NCI-H446 treated with DMSO at 0.1 percent for 48 hours (cell line): Measurements from ENCODE around the gene TLCD3B.

ENCODE experiments used
- DNase-seq: peaks from one replicate; lab custom pipeline; 2025; lab: John Stamatoyannopoulos, UW

The TLCD3B gene

GRCh38 chr16:30030841-30031413, at the start of gene TLCD3B:
Gene TLCD3B, minus strand, starts transcription at chr16:30031271. Its CDS starts 744 bp downstream, at chr16:30030527.
- no peak for DNase-seq

- no peak for DNase-seq
Observed at GRCh38 chr16:30079480-30079879, 48.4 kb upstream of the TLCD3B start.

GRCh38 chr16:30078744-30079143, 47.7 kb upstream of the TLCD3B start:
- no peak for DNase-seq

- DNase-seq: no peak
Observed at GRCh38 chr16:30077656-30078055, 46.6 kb upstream of the TLCD3B start.

GRCh38 chr16:30076276-30076791, 45.3 kb upstream of the TLCD3B start:
- DNase-seq: no peak

GRCh38 chr16:30075503-30076275, 44.6 kb upstream of the TLCD3B start, which contains the start of gene PPP4C:
Gene PPP4C, plus strand, starts transcription at chr16:30075994. Its CDS starts 384 bp downstream, at chr16:30076378.
- DNase-seq: peak; percentile 50

- no peak for DNase-seq
Observed at GRCh38 chr16:30070490-30070889, 39.4 kb upstream of the TLCD3B start.

GRCh38 chr16:30069611-30070462, 38.8 kb upstream of the TLCD3B start:
- no peak for DNase-seq

GRCh38 chr16:30068750-30069610, 37.9 kb upstream of the TLCD3B start:
- no peak for DNase-seq

GRCh38 chr16:30068333-30068732, 37.3 kb upstream of the TLCD3B start:
- DNase-seq: no peak

GRCh38 chr16:30067584-30067916, 36.5 kb upstream of the TLCD3B start:
- no peak for DNase-seq

GRCh38 chr16:30066761-30067583, 35.9 kb upstream of the TLCD3B start:
- no peak for DNase-seq

GRCh38 chr16:30065943-30066760, 35.1 kb upstream of the TLCD3B start:
- no peak for DNase-seq

- peak; percentile 95 for DNase-seq
Observed at GRCh38 chr16:30065102-30065942, 34.3 kb upstream of the TLCD3B start, which contains the start of gene ALDOA. Gene ALDOA, plus strand, starts transcription at chr16:30065760. Its CDS starts 1,138 bp downstream, at chr16:30066898.

- DNase-seq: no peak
Observed at GRCh38 chr16:30064729-30065101, 33.6 kb upstream of the TLCD3B start.

GRCh38 chr16:30063893-30064728, 33.0 kb upstream of the TLCD3B start:
- peak; percentile 52 for DNase-seq

GRCh38 chr16:30063278-30063892, 32.3 kb upstream of the TLCD3B start:
- DNase-seq: no peak
